ENCODE measurements around the gene MFRP.

DNA sequence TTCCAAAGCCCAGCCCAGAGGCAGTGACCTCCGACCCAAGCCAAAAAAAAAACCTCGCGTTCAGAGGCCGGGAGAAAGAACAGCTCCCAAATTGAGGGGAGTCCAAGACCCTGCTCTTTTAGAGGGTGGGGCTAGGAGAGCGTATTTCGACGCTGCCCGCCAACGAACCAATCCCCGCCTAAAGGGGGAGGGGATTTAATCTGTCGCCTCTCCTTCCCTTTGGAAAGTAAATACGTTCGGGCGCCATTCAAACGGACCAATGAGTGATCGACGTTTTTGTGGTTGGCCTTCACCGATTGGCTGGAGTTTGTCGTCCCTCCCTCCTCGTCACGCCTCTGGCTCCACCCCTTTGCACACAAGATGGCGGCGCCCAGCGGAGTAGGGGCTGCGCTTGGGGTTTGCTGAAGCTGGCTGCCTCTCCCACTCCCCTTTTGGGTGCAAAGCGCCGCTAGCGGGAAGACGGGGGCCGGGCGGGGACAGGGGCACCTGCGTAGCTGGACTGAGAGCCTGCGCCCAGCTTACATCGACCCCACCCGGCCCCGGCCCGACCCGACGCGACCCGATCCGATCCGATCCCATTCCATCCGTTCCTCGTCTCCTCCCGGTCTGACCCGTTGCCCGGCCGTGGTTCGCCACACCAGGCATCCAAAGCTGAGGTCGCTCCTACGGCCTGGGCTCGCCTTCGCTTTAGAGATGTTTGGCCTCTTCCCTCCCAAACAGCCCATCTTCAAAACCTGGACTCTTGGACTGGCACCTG is 12.2 kb downstream of the MFRP start, which contains the start of gene RNF26:
- TF ChIP-seq CTCF (IDR thresholded peaks at IDR 0.05) (no peak), POLR2A (IDR thresholded peaks at IDR 0.05) (peak; percentile 77), EP300 (IDR thresholded peaks at IDR 0.05) (no peak)

Measured in ovary (tissue), 3 donors.